ENCODE data around the gene SMYD3.

DNA sequence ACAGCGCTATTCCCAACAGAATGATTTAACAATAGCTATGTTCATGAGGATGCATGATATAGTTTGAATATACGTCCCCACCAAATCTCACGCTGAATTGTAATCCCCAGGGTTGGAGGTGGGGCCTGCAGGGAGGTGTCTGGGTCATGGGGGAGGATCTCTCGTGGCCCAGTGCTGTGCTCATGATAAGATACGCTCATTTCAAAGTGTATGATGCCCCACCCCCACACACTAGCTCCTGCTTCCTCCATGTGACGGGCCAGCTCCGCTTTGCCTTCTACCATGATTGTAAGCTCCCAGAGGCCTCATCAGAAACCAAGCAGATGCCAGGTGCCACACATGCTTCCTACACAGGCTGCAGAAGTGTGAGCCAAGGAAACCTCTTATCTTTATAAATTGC, 93.6 kb downstream of the SMYD3 start:
- TF ChIP-seq, protein P1, sequence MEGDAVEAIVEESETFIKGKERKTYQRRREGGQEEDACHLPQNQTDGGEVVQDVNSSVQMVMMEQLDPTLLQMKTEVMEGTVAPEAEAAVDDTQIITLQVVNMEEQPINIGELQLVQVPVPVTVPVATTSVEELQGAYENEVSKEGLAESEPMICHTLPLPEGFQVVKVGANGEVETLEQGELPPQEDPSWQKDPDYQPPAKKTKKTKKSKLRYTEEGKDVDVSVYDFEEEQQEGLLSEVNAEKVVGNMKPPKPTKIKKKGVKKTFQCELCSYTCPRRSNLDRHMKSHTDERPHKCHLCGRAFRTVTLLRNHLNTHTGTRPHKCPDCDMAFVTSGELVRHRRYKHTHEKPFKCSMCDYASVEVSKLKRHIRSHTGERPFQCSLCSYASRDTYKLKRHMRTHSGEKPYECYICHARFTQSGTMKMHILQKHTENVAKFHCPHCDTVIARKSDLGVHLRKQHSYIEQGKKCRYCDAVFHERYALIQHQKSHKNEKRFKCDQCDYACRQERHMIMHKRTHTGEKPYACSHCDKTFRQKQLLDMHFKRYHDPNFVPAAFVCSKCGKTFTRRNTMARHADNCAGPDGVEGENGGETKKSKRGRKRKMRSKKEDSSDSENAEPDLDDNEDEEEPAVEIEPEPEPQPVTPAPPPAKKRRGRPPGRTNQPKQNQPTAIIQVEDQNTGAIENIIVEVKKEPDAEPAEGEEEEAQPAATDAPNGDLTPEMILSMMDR (conservative IDR thresholded peaks at IDR 0.05) = no peak
- no peak for TF ChIP-seq ZFX (IDR thresholded peaks at IDR 0.05)

All from C4-2B (cell line).